Measurements from ENCODE around the gene TBXA2R.
A peak's percentile ranks its signal among the peaks of the same experiment; 100 is the strongest.
"Not testable (repeated sequence)": the region's sequence is repeated elsewhere in the genome, so short reads cannot be mapped to it uniquely, and the experiment has no call there.

TBXA2R gene

DNA sequence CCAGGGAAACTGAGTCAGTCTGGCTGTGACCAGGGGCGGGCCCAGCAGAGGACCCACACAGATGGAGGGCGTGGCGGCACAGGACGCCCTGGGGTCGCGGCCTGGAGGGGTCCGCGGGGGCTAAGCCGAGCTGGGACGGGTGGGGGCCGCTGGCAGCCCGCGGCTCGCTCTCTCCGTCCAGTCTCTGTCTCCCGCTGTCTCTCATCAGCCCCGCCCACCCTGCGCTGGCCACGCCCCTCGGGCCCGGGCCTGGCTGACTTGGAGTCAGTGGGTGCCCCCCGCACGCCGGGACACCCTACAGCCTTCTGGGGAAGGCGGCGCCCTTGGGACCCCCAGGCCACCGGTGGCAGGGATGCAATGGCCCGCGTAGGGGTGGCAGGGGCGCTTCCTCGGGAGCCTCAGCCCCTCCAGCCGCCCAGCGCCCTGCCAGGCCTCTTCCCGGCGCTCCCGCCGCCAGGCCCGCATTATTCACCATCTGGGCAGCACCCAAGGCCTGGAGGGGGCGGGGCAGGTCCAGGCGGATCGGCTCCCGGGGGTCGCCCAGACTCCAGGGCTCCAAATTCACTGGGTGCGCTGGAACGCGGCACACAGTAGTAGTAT is at the start of gene TBXA2R:
Gene TBXA2R (minus strand): TSS at position 186 of the 600 bp plus-strand sequence. CDS start 6,241 bp downstream, outside the sequence.
- peak; percentile 47 for DNase-seq

DNA sequence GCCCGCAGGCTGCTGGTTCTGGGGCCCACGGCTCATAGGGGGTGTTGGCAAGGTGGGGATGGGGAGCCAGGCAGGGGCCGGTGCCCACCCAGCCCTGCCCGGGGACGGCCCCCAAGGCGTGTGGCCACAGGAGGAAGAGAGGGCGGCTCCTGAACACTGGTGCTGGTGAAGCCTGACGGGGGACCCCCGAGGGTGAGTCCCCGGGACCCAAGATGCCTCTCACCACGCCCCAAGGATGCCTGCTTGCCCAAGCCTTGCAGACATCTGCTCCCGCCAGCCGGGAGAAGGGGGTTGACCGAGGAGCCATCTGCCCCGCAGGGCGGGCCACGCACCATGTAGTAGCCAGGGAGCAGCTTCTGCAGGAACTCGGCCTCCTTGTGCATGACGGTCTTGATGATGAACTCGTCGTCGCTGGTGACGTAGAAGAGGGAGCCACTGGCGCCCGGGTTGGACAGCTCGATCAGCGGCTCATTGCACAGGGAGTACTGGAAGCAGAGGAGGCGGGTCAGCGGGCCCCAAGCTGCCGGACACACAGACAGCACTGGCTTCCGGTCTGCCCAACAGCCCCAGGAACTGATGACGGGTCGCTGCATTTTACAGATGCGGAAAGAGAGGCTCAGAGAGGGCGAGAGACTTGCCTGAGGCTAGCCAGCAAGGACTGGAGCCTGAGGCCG is 49.5 kb upstream of the TBXA2R start:
- DNase-seq = no peak

DNA sequence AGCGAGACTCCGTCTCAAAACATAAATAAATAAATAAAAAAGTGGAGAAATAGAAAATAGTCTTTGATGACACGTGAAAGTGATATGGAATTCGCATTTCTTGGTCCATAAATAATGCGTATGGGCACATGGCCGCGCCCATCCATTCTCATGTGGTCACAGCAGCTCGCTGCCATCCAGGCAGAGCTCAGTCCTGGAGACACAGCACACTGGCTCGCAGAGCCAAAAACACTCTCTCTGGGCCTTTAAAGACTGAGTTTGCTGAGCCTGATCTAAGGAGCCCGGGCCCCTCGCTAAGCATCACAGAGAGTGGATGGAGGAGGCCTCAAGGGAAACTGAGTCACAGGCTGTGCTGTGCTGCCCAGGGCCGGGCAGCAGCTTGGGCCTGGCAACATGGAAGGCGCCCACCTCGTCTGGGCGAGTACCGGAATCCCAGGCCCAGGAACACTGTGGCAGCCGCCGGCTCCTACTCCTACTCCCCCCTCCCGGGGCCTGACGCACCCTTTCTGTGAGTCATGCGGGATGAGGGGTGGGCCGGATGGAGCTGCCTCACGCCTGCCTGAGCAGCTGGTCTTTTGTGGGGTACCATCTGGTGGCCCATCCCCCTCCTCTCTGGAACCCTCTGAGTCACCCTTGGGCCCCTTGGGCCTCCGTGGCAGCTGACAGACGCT is 48.9 kb upstream of the TBXA2R start:
- no peak for DNase-seq

DNA sequence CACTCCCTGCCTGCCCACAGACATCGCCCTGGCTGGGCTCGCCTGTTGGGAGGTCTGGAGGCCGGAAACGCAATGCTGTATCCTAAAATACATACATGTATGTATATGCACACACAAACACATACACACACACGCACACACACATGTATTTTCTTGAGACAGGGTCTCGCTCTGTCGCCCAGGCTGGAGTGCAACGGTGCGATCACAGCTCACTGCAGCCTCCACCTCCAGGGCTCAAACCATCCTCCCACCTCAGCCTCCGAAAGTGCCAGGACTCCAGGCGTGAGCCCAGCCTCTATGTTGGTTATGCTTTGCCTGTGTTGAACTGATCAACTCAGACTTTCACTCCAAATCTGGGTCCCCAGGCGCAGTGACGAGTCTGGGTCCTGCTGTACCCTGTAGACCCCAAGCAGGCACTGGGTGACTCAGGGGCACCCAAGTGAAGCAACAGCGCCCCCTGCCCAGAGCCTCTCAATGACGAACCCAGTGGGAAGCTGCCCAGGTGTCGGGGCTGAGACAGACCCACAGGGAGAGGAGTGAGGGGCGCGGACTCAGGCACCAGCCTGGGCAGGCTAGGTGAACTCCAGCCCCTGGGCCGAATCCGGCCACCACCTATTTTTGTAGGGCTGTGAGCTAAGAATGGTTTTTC is 47.3 kb upstream of the TBXA2R start:
- no peak for DNase-seq

DNA sequence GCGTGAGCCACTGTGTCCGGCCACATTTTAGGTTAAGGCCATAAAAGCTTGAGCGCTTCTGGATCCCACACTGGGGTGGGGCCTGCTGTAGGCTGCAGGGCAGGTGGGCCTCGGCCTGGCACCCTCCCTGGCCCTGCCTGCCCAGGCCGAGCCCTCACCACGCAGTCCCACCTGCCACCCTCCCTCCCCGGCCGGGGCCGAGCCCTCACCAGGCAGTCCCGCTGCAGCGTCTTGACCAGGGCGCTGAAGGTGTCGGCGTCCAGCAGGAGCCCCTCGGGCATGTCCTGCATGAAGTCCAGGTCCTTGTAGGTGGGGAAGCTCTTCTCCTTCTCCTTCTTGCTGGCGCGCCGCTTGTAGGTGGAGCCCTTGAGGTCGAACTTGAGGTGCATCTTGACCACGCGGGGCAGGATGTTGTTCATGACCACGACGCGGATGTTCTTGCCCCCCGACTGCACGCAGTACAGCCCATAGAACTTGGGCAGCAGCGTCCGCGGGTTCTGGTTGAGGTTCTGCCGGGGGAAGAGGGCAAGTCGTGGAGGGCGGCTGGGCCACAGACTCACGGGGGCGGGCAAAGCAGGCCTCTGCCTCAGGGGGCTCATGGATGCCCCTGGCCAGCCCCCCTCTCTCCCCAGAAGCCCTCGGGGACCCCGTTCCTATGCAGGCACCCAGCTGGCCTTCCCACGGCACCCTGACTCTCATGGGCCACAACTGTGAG is 46.6 kb upstream of the TBXA2R start:
- DNase-seq = no peak

DNA sequence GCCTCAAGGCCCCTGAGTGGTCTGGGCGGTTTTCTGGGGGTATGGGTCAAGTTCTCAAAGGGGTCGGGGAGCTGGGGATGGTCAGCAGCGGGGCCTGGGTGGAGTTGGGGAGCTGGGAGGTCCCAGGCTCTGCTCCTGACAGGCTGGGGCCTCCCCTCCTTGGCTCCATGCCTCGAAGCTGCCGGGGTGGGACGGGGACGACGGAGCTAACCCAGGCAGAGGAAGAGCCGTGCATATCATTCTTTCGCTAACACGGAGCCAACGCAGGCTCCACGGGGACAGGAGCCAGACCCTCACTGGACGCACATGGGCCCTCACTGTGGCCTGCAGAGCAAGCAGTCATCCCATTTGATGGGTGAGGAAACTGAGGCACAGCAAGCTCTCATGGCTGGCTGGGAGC is 45.7 kb upstream of the TBXA2R start:
- DNase-seq = no peak

DNA sequence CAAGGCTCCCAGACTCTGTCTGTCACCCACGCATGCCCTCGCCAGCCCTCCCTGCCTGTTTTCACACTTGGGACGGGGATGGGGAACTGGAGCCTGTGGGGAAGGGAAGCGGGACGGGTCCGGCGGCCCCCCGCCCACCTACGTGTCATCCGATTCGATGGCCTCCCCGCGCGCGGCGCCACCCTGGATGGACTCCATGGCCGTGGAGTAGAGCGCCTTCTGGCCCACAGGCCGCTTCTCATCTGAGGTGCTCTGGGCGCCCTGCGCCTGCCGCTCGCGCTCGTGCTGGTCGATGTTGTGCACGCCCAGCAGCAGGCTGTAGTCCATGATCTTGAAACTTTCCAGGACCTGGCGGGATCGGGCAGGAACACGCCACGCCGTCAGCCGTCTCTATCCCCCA is 45.0 kb upstream of the TBXA2R start:
- DNase-seq = no peak

DNA sequence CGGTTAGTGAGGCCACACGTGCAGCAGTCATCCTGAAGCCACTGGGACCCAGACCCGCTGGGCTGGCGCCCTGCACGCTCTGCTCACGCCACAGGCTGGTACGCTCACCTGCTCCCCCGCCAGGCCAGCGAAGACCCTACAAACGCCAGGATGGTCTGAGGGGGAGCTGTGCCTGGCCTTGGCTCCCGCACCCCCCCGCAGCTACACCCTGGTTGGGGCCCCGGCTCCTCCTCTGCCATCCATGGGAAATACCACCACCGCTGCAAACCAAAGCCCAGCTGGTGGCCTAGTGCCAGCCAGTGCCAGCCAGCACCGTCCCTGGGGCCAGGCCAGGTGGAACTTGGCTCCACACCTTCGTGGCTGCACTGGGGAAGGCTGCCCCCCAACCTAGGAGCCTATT is 43.2 kb upstream of the TBXA2R start:
- DNase-seq = no peak

DNA sequence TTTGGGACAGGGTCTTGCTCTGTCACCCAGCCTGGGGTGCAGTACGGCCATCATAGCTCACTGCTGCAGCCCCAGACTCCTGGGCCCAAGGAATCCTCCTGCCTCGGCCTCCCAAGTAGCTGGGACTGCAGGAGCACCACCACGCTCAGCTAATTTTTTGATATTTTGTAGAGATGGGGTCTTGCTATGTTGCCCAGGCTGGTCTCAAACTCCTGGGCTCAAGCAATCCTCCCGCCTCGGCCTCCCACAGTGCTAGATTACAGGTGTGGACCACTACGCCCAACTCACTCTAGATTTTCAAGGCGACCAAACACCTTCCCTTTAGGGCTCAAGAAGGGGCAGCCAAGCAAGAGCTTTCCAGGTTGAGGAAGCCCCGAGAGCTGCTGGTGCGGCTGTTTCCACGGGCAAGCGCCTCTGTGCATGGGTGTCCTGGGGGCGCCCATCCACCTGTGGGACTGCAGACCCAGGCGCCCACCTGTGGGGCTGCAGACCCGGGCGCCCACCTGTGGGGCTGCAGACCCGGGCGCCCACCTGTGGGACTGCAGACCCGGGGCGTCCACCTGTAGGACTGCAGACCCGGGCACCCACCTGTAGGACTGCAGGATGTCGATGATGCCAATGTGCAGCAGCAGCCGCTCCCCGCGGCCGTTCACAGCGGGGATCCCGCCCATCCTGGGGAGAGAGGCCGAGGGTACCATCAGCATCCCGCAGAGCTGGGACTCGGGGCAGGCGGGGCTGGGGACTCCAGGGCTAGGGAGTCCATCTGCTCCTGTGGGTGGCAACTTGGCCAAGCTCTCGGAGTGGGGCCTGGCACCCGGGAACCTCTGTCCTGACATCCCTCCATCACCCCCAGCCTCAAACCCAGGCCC is 41.6 kb upstream of the TBXA2R start:
- DNase-seq = no peak

DNA sequence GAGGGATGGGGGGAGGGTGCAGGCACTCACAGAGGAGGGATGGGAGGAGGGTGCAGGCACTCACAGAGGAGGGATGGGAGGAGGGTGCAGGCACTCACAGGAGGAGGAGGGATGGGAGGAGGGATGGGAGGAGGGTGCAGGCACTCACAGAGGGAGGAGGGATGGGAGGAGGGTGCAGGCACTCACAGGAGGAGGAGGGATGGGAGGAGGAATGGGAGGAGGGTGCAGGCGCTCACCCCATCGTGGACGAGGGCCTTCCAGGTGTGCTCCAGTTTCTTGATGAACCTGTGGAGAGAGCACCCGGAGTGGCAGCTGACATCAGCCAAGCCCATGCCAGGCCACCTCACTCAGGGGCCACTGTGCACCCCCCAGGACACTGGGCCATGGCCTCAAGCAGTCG is 40.4 kb upstream of the TBXA2R start:
- not testable (repeated sequence) for DNase-seq

DNA sequence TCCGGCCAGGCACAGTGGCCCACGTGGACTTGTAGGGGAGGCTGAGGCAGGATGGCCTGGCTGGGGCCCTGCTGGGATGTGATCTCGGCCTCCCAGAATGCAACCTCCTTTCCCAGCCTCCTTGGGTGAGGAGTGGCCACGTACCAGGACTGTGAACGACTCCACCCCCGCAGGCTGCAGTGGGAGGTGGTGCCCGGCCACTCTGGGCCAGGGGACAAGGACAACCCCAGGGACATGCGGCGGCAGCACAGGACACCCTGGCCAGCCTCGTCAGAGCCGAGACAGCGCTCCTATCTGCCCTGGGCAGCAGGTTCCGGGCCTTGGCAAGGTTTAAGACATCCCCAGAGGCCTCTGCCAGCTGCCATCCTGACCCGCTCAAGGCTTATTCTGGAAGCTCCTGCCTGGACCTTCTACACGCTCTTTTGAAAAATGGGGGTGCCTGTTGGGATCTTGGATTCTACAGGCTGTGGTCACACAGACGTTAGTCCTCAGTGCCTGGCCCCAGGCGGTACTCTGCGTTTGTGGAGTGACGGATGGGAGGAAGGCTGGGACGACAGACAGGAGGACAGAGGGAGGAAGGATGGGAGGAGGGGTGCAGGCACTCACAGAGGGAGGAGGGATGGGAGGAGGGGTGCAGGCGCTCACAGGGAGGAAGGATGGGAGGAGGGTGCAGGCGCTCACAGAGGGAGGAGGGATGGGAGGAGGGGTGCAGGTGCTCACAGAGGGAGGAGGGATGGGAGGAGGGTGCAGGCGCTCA is 39.8 kb upstream of the TBXA2R start:
- DNase-seq = no peak

DNA sequence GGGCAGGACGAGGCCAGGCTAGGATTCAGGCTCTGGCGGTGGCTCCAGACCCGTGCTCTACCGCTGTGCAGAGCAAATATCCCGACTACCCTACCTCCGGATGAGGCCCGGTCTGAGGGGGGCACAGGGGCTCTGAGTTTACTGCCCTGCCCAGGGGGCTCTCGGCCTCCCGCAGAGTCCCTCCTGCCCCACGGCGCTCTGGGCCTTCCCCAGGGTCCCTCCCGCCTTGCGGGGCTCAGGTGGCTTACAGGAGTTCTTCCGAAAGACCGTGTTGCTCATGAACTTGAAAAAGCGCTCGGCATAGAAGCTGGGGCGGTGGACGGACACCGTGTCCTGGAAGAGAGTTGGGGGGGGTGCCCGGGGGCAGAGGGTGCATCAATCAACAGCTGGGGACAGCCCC is 39.1 kb upstream of the TBXA2R start:
- DNase-seq = no peak

DNA sequence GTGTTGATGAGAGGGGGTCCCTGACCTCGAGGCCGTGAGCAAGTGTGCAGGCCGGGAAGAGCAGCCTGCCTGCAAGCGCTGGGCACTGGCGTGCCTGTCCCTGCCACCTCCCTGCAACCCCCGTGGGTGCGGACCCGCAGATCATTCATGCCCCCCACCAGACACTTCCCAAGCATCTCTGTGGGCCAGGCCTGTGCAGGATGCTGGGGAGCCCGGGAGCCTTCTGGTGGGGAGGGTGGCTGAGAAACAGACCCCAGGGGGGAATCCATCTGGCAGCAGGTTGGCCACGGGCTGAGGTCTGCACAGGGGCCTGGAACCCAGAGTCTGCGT is 38.4 kb upstream of the TBXA2R start:
- no peak for DNase-seq

DNA sequence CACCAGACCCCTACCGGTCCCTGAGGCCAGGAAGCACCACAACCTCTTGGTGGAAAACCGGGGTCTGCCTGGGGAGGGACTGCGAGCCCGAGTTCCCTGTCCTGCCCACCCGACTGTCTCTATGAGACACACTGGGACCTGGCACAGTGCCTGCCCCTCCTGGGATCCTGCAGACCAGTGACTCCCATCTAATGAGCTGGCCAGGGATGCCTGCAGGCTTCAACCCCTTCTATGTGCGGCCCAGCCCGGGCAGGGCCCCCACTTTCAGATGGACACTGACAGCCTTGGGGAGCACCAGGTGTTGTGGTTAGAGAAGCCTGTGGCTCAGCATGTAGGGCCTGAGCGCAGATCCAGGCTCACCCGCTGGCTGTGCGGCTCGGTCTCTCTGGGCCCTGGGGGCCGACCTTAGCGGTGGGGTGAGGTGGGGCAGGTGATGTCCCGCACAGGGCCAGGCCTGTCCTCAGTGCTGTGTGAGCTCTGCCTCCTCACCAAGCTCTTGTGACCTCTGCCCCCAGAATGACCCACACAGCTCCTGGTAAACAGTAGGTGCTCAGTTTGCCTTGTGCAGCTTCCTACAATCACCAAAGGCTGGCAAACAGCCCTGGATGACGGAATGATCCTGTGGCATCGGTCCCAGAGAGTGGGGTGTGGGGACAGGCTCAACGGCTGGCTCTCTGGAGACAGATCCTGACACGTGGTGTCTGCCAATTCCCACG is 37.8 kb upstream of the TBXA2R start:
- no peak for DNase-seq

DNA sequence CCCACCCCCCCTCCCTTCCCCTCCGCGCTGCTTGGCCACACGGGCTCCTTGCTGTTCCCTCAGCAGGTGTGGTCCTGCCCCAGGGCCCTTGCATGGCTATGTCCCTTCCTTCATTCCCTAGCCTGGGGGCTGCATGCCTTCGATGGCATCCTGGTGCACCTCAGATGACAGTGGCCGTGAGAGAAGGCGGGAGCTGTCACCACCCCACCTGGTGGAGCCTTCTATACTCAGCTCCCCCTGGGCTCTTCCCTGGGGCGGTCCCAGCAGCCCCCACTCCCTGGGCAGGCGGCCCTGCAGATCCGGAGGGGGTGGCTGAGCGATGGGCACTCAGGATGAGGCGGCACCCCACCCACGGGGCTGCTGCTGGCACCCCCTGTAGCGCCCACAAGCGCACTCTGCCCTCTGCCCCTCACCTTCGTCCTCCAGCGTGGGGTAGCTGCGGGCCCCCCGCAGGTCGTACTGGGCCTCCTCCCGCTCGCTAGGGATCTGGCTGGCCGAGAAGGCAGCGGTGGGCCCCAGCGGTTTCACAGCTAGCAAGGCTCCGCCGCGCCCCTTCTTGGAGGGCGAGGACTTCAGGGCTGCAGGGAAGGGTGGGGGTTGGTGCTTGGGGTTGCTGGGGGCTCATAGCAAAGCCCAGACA is 37.1 kb upstream of the TBXA2R start:
- DNase-seq = no peak

DNA sequence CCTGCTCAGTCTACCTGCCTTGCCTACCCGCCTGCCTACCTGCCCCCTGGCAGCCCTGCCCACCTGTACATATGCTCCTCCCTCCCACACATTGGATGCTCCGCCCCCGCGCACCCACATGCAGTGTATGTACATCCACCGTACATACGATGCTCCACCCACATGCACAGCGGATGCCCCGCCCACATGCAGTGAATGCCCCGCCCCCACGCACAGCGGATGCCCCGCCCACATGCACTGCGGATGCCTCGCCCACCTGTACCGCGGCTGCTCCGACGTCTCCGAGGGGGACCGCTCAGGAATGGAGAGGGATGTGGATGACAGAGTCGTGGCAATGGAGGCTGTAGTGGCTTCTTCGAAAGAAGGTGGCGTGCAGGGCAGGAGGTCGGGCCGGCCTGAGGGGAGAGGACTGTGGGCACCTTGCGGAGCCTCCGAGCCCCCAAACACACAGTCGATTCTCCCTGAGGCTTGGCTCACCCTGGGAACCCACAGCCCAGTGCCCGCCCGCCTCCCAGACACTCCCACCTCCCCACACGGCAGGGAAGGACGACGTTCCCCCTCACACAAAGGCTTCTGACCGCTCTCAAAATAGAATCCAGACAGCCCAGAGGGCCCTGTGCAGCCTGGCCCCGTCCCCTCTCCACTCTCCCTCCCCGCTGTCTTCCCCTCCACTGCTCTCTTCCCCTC is 36.5 kb upstream of the TBXA2R start:
- DNase-seq = peak; percentile 39

DNA sequence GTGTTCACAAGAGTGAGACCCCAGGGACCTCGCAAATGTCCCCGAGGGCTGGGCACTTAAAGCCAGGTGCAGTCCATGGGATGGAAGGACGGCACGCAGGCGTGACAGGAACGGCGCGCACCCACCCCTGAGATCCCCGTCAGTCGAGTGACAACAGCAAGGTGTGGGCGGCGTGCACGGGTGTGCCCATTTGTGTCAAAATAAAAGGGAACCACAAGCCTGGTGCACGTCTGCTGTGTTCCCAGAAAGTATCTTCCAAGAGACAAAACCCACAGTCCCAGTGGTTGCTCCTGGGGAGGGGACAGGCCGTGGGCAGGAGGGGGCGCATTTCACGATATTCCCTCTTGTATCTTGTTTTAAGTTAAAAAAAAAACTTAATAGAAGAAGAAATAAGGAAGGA is 35.6 kb upstream of the TBXA2R start:
- DNase-seq = no peak

DNA sequence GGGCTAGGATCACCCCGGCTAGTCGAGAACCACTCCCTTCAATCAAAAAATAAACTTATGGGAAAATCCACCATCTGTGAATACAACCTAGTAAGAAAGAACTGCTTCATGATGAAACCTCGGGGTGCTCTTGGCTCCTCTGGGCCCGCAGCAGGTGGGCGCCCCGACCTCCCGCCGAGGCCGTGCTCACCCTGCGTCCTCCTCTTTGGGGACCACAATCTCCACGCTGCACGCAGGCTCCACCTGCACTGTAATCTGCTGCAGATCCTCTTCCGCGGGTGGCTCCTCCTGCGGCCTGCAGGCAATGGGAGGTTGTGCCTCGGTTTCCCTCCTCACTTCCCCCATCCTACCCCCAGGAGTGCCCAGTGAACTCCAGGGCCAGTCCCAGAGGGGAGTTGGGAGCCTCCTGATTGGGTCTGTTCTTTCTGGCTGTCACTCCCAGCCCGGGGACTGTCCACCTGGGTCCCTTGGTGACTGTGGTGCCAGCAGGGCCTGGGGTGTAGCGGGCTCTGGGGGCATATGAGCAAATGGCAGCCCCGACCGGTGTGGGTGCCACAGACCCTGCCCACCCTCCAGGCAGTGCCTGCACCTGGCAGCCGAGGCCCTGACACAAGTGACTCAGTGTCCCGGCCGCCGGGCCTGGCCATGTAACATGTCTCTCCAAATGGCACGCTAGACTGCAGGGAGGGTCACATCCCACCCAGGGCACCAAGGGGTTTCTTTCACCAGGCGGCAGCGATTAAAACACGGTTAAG is 35.0 kb upstream of the TBXA2R start:
- no peak for DNase-seq

DNA sequence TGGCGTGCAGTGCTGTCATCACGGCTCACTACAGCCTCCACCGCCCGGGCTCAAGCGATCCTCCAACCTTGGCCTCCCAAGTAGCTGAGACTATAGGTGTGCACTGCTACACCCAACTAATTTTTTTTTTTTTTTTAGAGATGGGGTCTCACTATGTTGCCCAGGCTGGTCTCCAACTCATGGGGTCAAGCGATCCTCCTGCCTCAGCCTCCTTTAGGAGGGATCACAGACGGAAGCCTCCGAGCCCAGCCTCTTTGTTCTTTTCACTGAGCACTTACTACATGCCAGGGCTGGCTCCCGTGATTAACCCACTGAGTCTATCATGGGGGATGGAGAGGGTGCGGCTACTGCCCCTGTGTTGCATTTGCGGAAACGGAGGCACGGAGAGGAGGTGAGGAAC is 32.8 kb upstream of the TBXA2R start:
- no peak for DNase-seq
